ENCODE results near the gene GHITM. TPM values are rescaled to one million over a fixed set of nuclear protein-coding genes. Genes with fewer than 3 reads are reported as not detected.

Gene GHITM
- total RNA-seq, 1 donor from 2014 or later: 77.2 TPM

DNA sequence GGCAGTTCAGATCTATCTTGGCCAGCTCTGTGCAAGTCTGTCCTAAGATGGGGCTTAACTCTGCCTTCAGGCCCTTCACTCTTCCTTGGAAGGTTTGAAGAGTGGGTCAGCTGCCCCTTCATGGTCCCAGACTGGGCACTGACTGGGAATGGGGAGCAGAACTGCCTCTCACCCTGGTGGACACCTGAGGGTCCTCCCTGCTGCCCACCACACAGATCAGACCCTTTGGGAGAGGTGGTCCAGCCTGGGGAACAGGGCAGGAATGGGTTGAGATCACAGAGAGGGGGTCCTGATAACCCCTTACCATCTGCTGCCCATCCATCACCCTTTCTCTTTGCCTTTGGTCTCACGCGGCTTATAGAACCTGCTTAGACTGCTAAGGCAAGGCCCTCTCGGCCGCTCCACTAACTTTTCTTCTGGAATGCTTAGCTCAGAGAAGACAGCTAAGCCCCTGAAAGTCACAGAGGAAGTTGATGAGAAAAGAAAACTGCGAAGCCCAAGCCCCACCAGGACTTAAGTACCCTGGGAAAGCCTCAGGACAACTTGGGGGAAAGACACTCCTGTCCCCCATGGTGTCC lies 54.6 kb downstream of the GHITM start:
- DNase-seq (ENCODE audit: low spot score in 2 of 2): no peak
- TF ChIP-seq, protein P1, sequence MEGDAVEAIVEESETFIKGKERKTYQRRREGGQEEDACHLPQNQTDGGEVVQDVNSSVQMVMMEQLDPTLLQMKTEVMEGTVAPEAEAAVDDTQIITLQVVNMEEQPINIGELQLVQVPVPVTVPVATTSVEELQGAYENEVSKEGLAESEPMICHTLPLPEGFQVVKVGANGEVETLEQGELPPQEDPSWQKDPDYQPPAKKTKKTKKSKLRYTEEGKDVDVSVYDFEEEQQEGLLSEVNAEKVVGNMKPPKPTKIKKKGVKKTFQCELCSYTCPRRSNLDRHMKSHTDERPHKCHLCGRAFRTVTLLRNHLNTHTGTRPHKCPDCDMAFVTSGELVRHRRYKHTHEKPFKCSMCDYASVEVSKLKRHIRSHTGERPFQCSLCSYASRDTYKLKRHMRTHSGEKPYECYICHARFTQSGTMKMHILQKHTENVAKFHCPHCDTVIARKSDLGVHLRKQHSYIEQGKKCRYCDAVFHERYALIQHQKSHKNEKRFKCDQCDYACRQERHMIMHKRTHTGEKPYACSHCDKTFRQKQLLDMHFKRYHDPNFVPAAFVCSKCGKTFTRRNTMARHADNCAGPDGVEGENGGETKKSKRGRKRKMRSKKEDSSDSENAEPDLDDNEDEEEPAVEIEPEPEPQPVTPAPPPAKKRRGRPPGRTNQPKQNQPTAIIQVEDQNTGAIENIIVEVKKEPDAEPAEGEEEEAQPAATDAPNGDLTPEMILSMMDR (IDR thresholded peaks at IDR 0.05): no peak
- H3K36me3 ChIP-seq: no peaks in the 10 kb centered on the region
- H3K27me3 ChIP-seq: no peaks in the 10 kb centered on the region
- no peak overlapping the region for H3K27ac ChIP-seq
- intact Hi-C loops (cut with DNase I): no loop called here
- peak overlapping the region; percentile 48 to 61 for H3K4me3 ChIP-seq
- H3K9me3 ChIP-seq: no peaks in the 10 kb centered on the region
- H3K4me1 ChIP-seq: no peaks in the 10 kb centered on the region

DNA sequence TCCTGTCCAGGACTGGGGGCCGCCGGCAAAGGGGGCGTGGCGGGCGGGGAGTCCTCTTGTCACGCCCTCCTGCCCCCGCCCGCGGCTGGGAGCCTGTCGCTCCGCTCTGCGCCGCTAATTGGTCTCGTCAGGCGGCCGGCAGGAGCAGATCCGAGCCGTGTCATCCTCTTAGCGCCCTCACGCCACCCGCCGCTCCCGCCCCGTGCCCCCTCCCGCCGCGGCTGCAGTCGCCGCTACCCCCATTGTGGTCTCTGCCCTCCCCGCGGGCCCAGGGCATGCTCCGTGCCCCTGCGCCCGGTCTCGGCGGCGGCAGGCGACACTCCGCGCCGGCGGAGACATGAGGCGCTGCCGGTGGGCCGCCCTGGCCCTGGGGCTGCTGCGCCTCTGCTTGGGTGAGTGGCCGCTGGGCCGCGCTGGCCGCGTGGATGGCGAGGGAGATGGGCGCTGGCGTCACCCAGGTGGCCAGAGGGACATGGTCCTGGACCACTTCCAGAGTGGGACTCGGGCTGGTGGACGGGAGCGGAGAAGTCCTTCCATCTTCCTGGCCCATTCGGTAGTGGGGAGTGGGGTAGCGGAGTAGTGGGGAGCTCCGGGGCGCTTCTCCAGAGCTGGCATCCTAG lies 55.2 kb downstream of the GHITM start, which contains the start of gene CDHR1:
TSS of gene CDHR1 (plus strand) at position 114 of the 620 bp plus-strand sequence. CDS start at position 338, 224 bp downstream.
- no peak for DNase-seq (ENCODE audit: low spot score in 2 of 2)
- Histone ChIP-seq H3K9me3 (no peaks in the 10 kb centered on the region), H3K27me3 (no peaks in the 10 kb centered on the region), H3K4me3 (peak within 1 kb of the TSS; percentile 48 to 61), H3K27ac (no peak within 1 kb of the TSS), H3K36me3 (no peaks in the 10 kb centered on the region), H3K4me1 (no peaks in the 10 kb centered on the region)
- intact Hi-C loops (cut with DNase I): no loop called here
- TF ChIP-seq, protein P1 (IDR thresholded peaks at IDR 0.05): no peak

- Histone ChIP-seq H3K4me1 (no peaks in the 10 kb centered on the region), H3K9me3 (no peaks in the 10 kb centered on the region), H3K27ac (no peak overlapping the region), H3K27me3 (no peaks in the 10 kb centered on the region), H3K36me3 (no peaks in the 10 kb centered on the region), H3K4me3 (peak overlapping the region in 1 of 2 donors; percentile 61)
- TF ChIP-seq, protein P1 (IDR thresholded peaks at IDR 0.05): no peak
- no peak for DNase-seq (ENCODE audit: low spot score in 2 of 2)
- intact Hi-C loops (cut with DNase I): no loop called here
These were observed 55.9 kb downstream of the GHITM start for GRCh38 chr10:84195044-84195830.

- Histone ChIP-seq H3K27ac (no peak overlapping the region), H3K27me3 (no peaks in the 10 kb centered on the region), H3K9me3 (no peaks in the 10 kb centered on the region), H3K36me3 (no peaks in the 10 kb centered on the region), H3K4me3 (no peak overlapping the region), H3K4me1 (no peaks in the 10 kb centered on the region)
- intact Hi-C loops (cut with DNase I): no loop called here
- DNase-seq (ENCODE audit: low spot score in 2 of 2): no peak
- TF ChIP-seq, protein P1 (IDR thresholded peaks at IDR 0.05): no peak
These were observed 56.8 kb downstream of the GHITM start for GRCh38 chr10:84196083-84196482.

- no peak overlapping the region for H3K27ac ChIP-seq
- TF ChIP-seq, protein P1 (IDR thresholded peaks at IDR 0.05): no peak
- H3K4me3 ChIP-seq: no peak overlapping the region
- no peaks in the 10 kb centered on the region for H3K27me3 ChIP-seq
- no peak for DNase-seq (ENCODE audit: low spot score in 2 of 2)
- intact Hi-C loops (cut with DNase I): no loop called here
- H3K36me3 ChIP-seq: no peaks in the 10 kb centered on the region
- no peaks in the 10 kb centered on the region for H3K4me1 ChIP-seq
- H3K9me3 ChIP-seq: no peaks in the 10 kb centered on the region
These were observed 57.6 kb downstream of the GHITM start for GRCh38 chr10:84196941-84197340.

Data from ascending aorta (tissue), 2 donors.